ENCODE measurements around the gene WDR48. TPM values are rescaled to one million over a fixed set of nuclear protein-coding genes. Genes with fewer than 3 reads are reported as not detected.
A peak's percentile ranks its signal among the peaks of the same experiment; 100 is the strongest.

The WDR48 gene
- total RNA-seq, 3 donors from 2014 or later = 33.0 to 46.8 (median 37.5) TPM

GRCh38 chr3:39106851-39107387 lies 55.1 kb downstream of the WDR48 start:
- no peak for TF ChIP-seq CTCF (IDR thresholded peaks at IDR 0.05)
- no peaks in the 10 kb centered on the region for H3K36me3 ChIP-seq (ENCODE audit: low read depth)
- intact Hi-C loops (cut with DNase I, micrococcal nuclease) = no loop called here
- H3K4me3 ChIP-seq = peak overlapping the region; percentile 100
- ATAC-seq = peak; percentile 76
- DNase-seq = peak; percentile 65 to 78 (median 76)
- peaks cover 37% of the 10 kb centered on the region for H3K4me1 ChIP-seq (ENCODE audit: low read depth)
- H3K9me3 ChIP-seq = no peaks in the 10 kb centered on the region

- intact Hi-C loops (cut with DNase I, micrococcal nuclease) = no loop called here
- ATAC-seq = peak; percentile 91
- peak within 1 kb of the TSS; percentile 100 for H3K4me3 ChIP-seq
- H3K36me3 ChIP-seq (ENCODE audit: low read depth) = no peaks in the 10 kb centered on the region
- peaks cover 37% of the 10 kb centered on the region for H3K4me1 ChIP-seq (ENCODE audit: low read depth)
- no peaks in the 10 kb centered on the region for H3K9me3 ChIP-seq
- peak; percentile 89 to 94 (median 91) for DNase-seq
- no peak for TF ChIP-seq CTCF (IDR thresholded peaks at IDR 0.05)
Measured at GRCh38 chr3:39107388-39108199, 55.8 kb downstream of the WDR48 start, which contains the start of the genes GORASP1 and TTC21A. Gene GORASP1, minus strand, starts transcription at chr3:39107627. Its CDS starts 86 bp downstream, at chr3:39107541. Gene TTC21A, plus strand, starts transcription at chr3:39107680. Its CDS starts 158 bp downstream, at chr3:39107838.

GRCh38 chr3:39108200-39108710 lies 56.4 kb downstream of the WDR48 start:
- no peaks in the 10 kb centered on the region for H3K36me3 ChIP-seq (ENCODE audit: low read depth)
- H3K4me1 ChIP-seq (ENCODE audit: low read depth) = peaks cover 36% of the 10 kb centered on the region
- no peak for TF ChIP-seq CTCF (IDR thresholded peaks at IDR 0.05)
- DNase-seq = no peak
- H3K4me3 ChIP-seq = no peak overlapping the region
- no peaks in the 10 kb centered on the region for H3K9me3 ChIP-seq
- intact Hi-C loops (cut with DNase I, micrococcal nuclease) = no loop called here
- ATAC-seq = peak; percentile 8

GRCh38 chr3:39109086-39109485 lies 57.3 kb downstream of the WDR48 start:
- DNase-seq (no peak), ATAC-seq (no peak)
- intact Hi-C loops (cut with DNase I, micrococcal nuclease) = no loop called here
- Histone ChIP-seq H3K4me1 (ENCODE audit: low read depth) (peaks cover 28% of the 10 kb centered on the region), H3K4me3 (no peak overlapping the region), H3K36me3 (ENCODE audit: low read depth) (no peaks in the 10 kb centered on the region), H3K9me3 (no peaks in the 10 kb centered on the region)
- no peak for TF ChIP-seq CTCF (IDR thresholded peaks at IDR 0.05)

GRCh38 chr3:39110041-39110639 lies 58.3 kb downstream of the WDR48 start:
- TF ChIP-seq CTCF (IDR thresholded peaks at IDR 0.05) = no peak
- H3K9me3 ChIP-seq = no peaks in the 10 kb centered on the region
- peaks cover 22% of the 10 kb centered on the region for H3K4me1 ChIP-seq (ENCODE audit: low read depth)
- no peak for DNase-seq
- no peak for ATAC-seq
- H3K4me3 ChIP-seq = no peak overlapping the region
- intact Hi-C loops (cut with DNase I, micrococcal nuclease) = no loop called here
- H3K36me3 ChIP-seq (ENCODE audit: low read depth) = no peaks in the 10 kb centered on the region

All from mucosa of descending colon (tissue), 3 donors.